Upper lobe of left lung (tissue), 6 donors: ENCODE measurements around the gene TTLL5. TPM values are rescaled to one million over a fixed set of nuclear protein-coding genes. Genes with fewer than 3 reads are reported as not detected.
A peak's percentile ranks its signal among the peaks of the same experiment; 100 is the strongest.

ENCODE experiments used
- ATAC-seq, 2 donors: fragments of 200-7000 bp; cut with Tn5 transposase; one replicate each; pipeline ENCODE4 v1.9.1; 2022; ENCODE audit warnings: mild to moderate bottlenecking in 2 of 2, moderate library complexity in 2 of 2; ENCODE audit not compliant: low FRiP score in 2 of 2
- DNase-seq, 2 donors: peaks; one replicate each; pipeline ENCODE4 v3.0.0-alpha.2; 2019 to 2020
- H3K27ac ChIP-seq, 4 donors: fragments of 200-600 bp; sonication (generic); one replicate each; pipeline ENCODE4 v1.5.1; 2016 to 2019
- H3K27me3 ChIP-seq, 4 donors: fragments of 200-600 bp; sonication (generic); one replicate each; pipeline ENCODE4 v1.5.1; 2017 to 2019
- H3K36me3 ChIP-seq, 4 donors: fragments of 200-600 bp; sonication (generic); one replicate each; pipeline ENCODE4 v1.5.1; 2016 to 2019
- H3K4me1 ChIP-seq, 4 donors: fragments of 200-600 bp; sonication (generic); one replicate each; pipeline ENCODE4 v1.5.1; 2018 to 2019
- H3K4me3 ChIP-seq, 4 donors: fragments of 200-600 bp; sonication (generic); one replicate each; pipeline ENCODE4 v1.5.1; 2017 to 2019; ENCODE audit warnings: mild to moderate bottlenecking in 2 of 4, moderate library complexity in 1 of 4
- H3K9me3 ChIP-seq, 4 donors: fragments of 200-600 bp; sonication (generic); one replicate each; pipeline ENCODE4 v1.5.1; 2018 to 2019
- CTCF ChIP-seq, 6 experiments: fragments of 450-650 bp in 4 of 6; fragments of 200-600 bp in 2 of 6; sonication (generic) in 2 of 6; IDR thresholded peaks; one replicate each; pipeline ENCODE4 v1.5.1; 2016 to 2019; ENCODE audit warnings: antibody characterized with exemption in 6 of 6
- EP300 ChIP-seq, 4 donors: sonication (generic); formaldehyde crosslinking; IDR thresholded peaks; one replicate each; pipeline ENCODE4 v1.5.1; 2017; ENCODE audit warnings: antibody characterized with exemption in 4 of 4, control low read depth in 2 of 4
- POLR2A ChIP-seq, 4 donors: fragments of 450-650 bp; IDR thresholded peaks; one replicate each; pipeline ENCODE4 v1.5.1; 2016 to 2017; ENCODE audit warnings: antibody characterized with exemption in 4 of 4, mild to moderate bottlenecking in 2 of 4
- POLR2AphosphoS5 ChIP-seq, 2 donors: sonication (generic); formaldehyde crosslinking; IDR thresholded peaks; one replicate each; pipeline ENCODE4 v1.5.1; 2017; ENCODE audit warnings: antibody characterized with exemption in 2 of 2
- WGBS, 2 donors: methylation state at CpG; one replicate each; pipeline ENCODE4 v1.1.5; 2017 to 2018; 5-methylcytosine and 5-hydroxymethylcytosine counted together
- total RNA-seq, 6 donors: library from RNA; depleted of rRNA in 4 of 6; stranded (reverse); fragments of >200 nt in 4 of 6; gene quantifications; one replicate each; pipeline versions ENCODE4 v1.1.0 to v1.2.1, GENCODE V29; 2016 to 2021
- donor health status: DM: no; HTN: no; CAD: no; lungs with moderate emphysema.
- donor health status: DM: no; HTN: yes; CAD: no; lungs with severe emphysema.

The TTLL5 gene
- total RNA-seq, 6 donors from 2014 or later, result 24.5 to 85.9 (median 33.5) TPM

- H3K4me3 ChIP-seq, result no peak overlapping the region
- no peak for DNase-seq
- H3K27ac ChIP-seq, result no peak overlapping the region
- peaks cover 21 to 42% (median 27%) of the 10 kb centered on the region in 4 donors for H3K4me1 ChIP-seq
- H3K9me3 ChIP-seq, result no peaks in the 10 kb centered on the region
- H3K36me3 ChIP-seq, result no peaks in the 10 kb centered on the region
- H3K27me3 ChIP-seq, result no peaks in the 10 kb centered on the region
- TF ChIP-seq POLR2A (IDR thresholded peaks at IDR 0.05), result no peak
- no peak for TF ChIP-seq CTCF (IDR thresholded peaks at IDR 0.05)
- no peak for ATAC-seq
- 45 to 56% methylated on average over 3 of the region's 3 CpGs for WGBS, 2 donors
Measured at GRCh38 chr14:75977582-75977943, 316.5 kb downstream of the TTLL5 start.

GRCh38 chr14:75978249-75978731 lies 317.2 kb downstream of the TTLL5 start:
- no peak for ATAC-seq
- WGBS, 2 donors, result 68 to 74% methylated on average over 9 to 10 of the region's 10 CpGs
- H3K27ac ChIP-seq, result no peak overlapping the region
- H3K4me1 ChIP-seq, result peaks cover 25 to 47% (median 29%) of the 10 kb centered on the region in 4 donors
- TF ChIP-seq EP300 (IDR thresholded peaks at IDR 0.05), result no peak
- no peak for TF ChIP-seq POLR2A (IDR thresholded peaks at IDR 0.05)
- no peaks in the 10 kb centered on the region for H3K36me3 ChIP-seq
- DNase-seq, result peak in 1 of 2 donors; percentile 63
- H3K27me3 ChIP-seq, result no peaks in the 10 kb centered on the region
- no peaks in the 10 kb centered on the region for H3K9me3 ChIP-seq
- H3K4me3 ChIP-seq, result no peak overlapping the region

- no peaks in the 10 kb centered on the region for H3K9me3 ChIP-seq
- H3K27ac ChIP-seq, result peak overlapping the region in 1 of 4 donors; percentile 21
- H3K4me1 ChIP-seq, result peaks cover 25 to 47% (median 29%) of the 10 kb centered on the region in 4 donors
- H3K36me3 ChIP-seq, result no peaks in the 10 kb centered on the region
- DNase-seq (peak in 1 of 2 donors; percentile 53), ATAC-seq (no peak)
- no peak for TF ChIP-seq POLR2AphosphoS5 (IDR thresholded peaks at IDR 0.05)
- peak in 5 of 6 experiments; percentile 23 to 58 (median 43) for TF ChIP-seq CTCF (IDR thresholded peaks at IDR 0.05)
- TF ChIP-seq POLR2A (IDR thresholded peaks at IDR 0.05), result no peak
- no peak for TF ChIP-seq EP300 (IDR thresholded peaks at IDR 0.05)
- H3K27me3 ChIP-seq, result no peaks in the 10 kb centered on the region
- 20 to 35% methylated on average over 6 to 12 of the region's 14 CpGs for WGBS, 2 donors
- H3K4me3 ChIP-seq, result peak overlapping the region in 3 of 4 donors; percentile 70 to 82 (median 73)
Measured at GRCh38 chr14:75979071-75979571, 318.1 kb downstream of the TTLL5 start.

- Histone ChIP-seq H3K9me3 (no peaks in the 10 kb centered on the region), H3K36me3 (no peaks in the 10 kb centered on the region), H3K4me3 (peak overlapping the region in 3 of 4 donors; percentile 70 to 82 (median 73)), H3K27me3 (no peaks in the 10 kb centered on the region), H3K27ac (peak overlapping the region in 2 of 4 donors; percentile 42 to 87), H3K4me1 (peaks cover 25 to 51% (median 29%) of the 10 kb centered on the region in 4 donors)
- peak; percentile 30 to 65 for DNase-seq
- no peak for ATAC-seq
- no peak for TF ChIP-seq POLR2A (IDR thresholded peaks at IDR 0.05)
- WGBS, 2 donors, result 59 to 64% methylated on average over 22 to 27 of the region's 27 CpGs
Measured at GRCh38 chr14:75979648-75980565, 318.9 kb downstream of the TTLL5 start.

- H3K27ac ChIP-seq, result peak overlapping the region in 3 of 4 donors; percentile 87 to 95 (median 93)
- DNase-seq (peak in 1 of 2 donors; percentile 36), ATAC-seq (no peak)
- WGBS, 2 donors, result 48 to 59% methylated on average over 8 of the region's 8 CpGs
- H3K4me1 ChIP-seq, result peaks cover 30 to 58% (median 34%) of the 10 kb centered on the region in 4 donors
- TF ChIP-seq POLR2AphosphoS5 (IDR thresholded peaks at IDR 0.05) (no peak), POLR2A (IDR thresholded peaks at IDR 0.05) (no peak), EP300 (IDR thresholded peaks at IDR 0.05) (no peak)
- peak overlapping the region in 3 of 4 donors; percentile 70 to 82 (median 73) for H3K4me3 ChIP-seq
- no peaks in the 10 kb centered on the region for H3K9me3 ChIP-seq
- no peaks in the 10 kb centered on the region for H3K27me3 ChIP-seq
- H3K36me3 ChIP-seq, result no peaks in the 10 kb centered on the region
Measured at GRCh38 chr14:75980856-75981255, 319.8 kb downstream of the TTLL5 start.
